SJSA1 (cell line): Measurements from ENCODE around the gene NAPG. TPM values are rescaled to one million over a fixed set of nuclear protein-coding genes. Genes with fewer than 3 reads are reported as not detected.
A peak's percentile ranks its signal among the peaks of the same experiment; 100 is the strongest.

Experiments
- DNase-seq, 2 experiments: peaks; one replicate each; pipeline ENCODE4 v3.0.0-alpha.2; 2015 to 2020; ENCODE audit warnings: low spot score in 2 of 2, low read depth in 1 of 2
- H3K27ac ChIP-seq: fragments of 250-450 bp; sonication (Bioruptor Pico); 2 replicates; pipeline ENCODE4 v1.5.1; 2020; ENCODE audit warnings: mild to moderate bottlenecking, moderate library complexity
- H3K27me3 ChIP-seq: fragments of 250-450 bp; sonication (Bioruptor Pico); replicated peaks from 2 replicates; pipeline ENCODE4 v1.5.1; 2020; ENCODE audit warnings: mild to moderate bottlenecking, moderate library complexity
- H3K36me3 ChIP-seq: fragments of 250-450 bp; sonication (Bioruptor Pico); 2 replicates; pipeline ENCODE4 v1.5.1; 2020; ENCODE audit warnings: mild to moderate bottlenecking
- H3K4me1 ChIP-seq: fragments of 250-450 bp; sonication (Bioruptor Pico); replicated peaks from 2 replicates; pipeline ENCODE4 v1.6.1; 2021; ENCODE audit warnings: mild to moderate bottlenecking
- H3K4me3 ChIP-seq: fragments of 250-450 bp; sonication (Bioruptor Pico); 2 replicates; pipeline ENCODE4 v1.5.1; 2020; ENCODE audit warnings: mild to moderate bottlenecking
- H3K9me3 ChIP-seq: fragments of 250-450 bp; sonication (Bioruptor Pico); replicated peaks from 2 replicates; pipeline ENCODE4 v1.5.1; 2020; ENCODE audit warnings: mild to moderate bottlenecking
- total RNA-seq: library from RNA; depleted of rRNA; stranded (reverse); fragments of >200 nt; shearing (Covaris generic); gene quantifications from 2 replicates; pipeline ENCODE4 v1.2.3, GENCODE V29; 2014; rRNA removed

The NAPG gene
- 56.7 and 62.4 TPM in 2 replicates for total RNA-seq

DNA sequence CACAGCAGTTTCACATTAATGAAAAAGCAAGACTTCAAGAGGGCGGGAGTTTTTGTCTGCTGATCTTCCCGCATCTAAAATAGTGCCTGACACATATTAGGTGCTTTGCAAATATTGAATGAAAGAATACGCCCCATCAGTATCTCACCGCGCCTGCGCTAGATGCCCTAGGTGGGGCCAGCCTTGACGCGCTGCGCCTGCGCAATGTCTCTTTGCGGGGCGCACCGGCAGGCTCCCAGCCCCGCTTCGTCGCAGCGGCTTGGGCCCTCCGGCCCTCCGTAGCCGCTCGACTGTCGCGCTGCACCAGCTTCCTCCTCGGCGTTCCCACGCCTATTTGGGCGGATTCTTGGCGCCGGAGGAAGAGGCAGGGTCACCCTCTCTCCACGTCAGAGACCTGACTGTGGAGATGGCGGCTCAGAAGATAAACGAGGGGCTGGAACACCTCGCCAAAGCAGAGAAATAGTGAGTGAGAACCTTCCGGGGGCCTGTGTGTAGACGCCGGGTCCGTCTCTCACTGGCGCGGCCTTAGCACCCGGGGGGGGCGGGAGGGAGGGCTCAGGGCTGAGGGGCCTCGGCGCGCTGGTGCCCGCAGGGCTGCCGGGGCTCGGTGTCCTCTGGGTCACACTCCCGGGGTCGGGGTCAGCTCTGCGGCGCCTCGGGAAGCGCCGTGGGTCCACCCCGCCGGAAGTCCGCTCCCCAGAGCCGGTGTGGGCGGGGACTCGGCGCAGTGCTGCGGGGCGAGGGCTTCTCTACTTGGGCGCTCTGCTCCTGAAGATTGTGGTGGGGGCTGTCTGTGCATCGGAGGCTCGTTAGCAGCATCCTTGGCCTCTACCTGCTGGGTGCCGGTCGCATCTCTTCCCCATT lies at the start of gene NAPG:
NAPG (plus strand) TSS at position 331 of the 864 bp plus-strand sequence; CDS start at position 407, 76 bp downstream.
- no peaks in the 10 kb centered on the region for H3K27me3 ChIP-seq
- H3K4me3 ChIP-seq, result peak within 1 kb of the TSS; percentile 64
- peak within 1 kb of the TSS; percentile 79 for H3K27ac ChIP-seq
- peaks cover 4% of the 10 kb centered on the region; the same call in 1 of the 2 replicates for H3K36me3 ChIP-seq
- H3K4me1 ChIP-seq, result peaks cover 12% of the 10 kb centered on the region
- no peaks in the 10 kb centered on the region for H3K9me3 ChIP-seq
- DNase-seq, result peak; percentile 90 to 91

DNA sequence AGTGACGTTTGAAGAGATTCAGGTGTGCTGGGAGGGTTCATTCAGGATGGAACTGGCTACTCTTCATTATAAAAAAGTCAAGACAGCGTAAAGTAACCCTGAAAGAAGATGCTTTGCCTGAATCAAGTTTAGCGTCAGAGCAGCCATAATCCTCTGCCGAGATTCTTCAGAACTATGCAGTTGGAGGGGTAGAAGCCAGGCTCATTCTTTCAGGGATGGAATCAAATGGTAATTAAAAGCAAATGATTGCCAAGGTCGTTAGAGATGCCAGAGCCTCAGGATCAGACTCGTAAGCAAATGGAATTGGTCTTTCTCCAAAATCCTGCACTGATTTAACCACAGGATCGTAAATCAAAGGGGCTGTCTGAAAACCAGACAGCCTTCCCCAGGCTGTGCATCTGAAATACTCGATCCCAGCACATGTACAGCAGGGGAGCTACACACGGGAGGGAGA lies 49.5 kb upstream of the NAPG start:
- DNase-seq, result no peak
- no peak overlapping the region for H3K4me3 ChIP-seq
- no peak overlapping the region for H3K27ac ChIP-seq
- peaks cover 21% of the 10 kb centered on the region; the same call in 1 of the 2 replicates for H3K27me3 ChIP-seq
- no peaks in the 10 kb centered on the region for H3K4me1 ChIP-seq
- no peaks in the 10 kb centered on the region for H3K36me3 ChIP-seq
- no peaks in the 10 kb centered on the region for H3K9me3 ChIP-seq

DNA sequence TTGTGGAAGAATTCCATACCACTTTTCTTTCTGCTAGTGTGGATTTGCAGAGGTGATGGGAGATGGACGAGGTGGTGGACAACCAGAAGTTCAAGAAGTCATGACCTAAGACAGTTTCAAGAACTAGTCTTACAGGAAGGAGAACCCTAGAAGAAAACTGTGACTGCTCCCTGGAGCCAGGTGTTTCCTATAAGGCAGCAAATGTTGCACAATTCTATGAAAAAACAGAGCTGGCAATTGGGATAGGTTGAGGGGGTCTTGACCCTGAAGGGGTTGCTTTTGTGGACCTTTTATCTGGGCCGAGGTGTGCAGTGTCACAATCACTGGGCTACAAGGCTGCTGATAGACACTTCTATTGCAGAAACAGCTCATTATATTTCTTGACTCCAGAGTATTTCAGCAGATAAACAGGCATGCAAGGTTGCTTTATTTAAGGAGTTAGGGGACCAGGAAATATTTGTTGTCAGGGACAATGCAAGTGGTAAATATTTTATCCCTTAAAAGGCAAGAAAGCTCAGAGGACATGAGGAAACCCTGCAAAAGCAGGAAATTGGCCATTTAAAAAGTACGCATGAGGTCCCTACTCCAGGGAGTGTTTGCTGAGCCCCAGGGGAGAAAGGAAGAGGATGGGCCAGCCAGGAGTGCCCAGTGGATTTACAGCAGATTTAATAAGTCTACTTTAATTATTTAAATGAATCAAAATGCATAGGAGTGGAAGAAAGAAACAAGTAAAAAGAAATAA lies 48.5 kb upstream of the NAPG start:
- no peaks in the 10 kb centered on the region for H3K4me1 ChIP-seq

DNA sequence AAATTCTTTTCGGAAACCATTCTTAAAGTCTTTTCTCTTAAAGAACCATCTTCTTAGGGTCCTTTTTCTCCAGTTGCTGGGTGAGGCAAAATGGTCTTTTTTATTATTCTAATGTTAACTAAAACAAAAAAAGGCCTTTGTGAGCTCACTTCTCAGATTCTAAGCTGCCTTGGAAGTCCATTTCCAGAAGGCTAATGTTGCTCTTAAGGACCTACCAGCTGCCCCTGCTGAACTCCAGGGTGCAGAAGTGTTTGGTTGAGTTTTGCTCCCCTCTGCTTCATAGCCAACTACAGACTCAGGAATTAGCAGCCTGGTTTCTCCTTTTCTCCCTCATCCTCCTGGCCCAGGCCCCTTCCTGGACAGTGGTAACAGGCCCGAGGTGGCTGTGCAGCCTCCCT lies 48.0 kb upstream of the NAPG start:
- Histone ChIP-seq H3K27ac (no peak overlapping the region), H3K4me1 (no peaks in the 10 kb centered on the region), H3K4me3 (no peak overlapping the region), H3K27me3 (peaks cover 21% of the 10 kb centered on the region; the same call in 1 of the 2 replicates), H3K9me3 (no peaks in the 10 kb centered on the region), H3K36me3 (no peaks in the 10 kb centered on the region)
- DNase-seq, result no peak

More for the DNA sequence above, 48.5 kb upstream of the NAPG start:
- Histone ChIP-seq H3K27me3 (peaks cover 21% of the 10 kb centered on the region; the same call in 1 of the 2 replicates), H3K36me3 (no peaks in the 10 kb centered on the region), H3K27ac (no peak overlapping the region), H3K4me3 (no peak overlapping the region), H3K9me3 (no peaks in the 10 kb centered on the region)
- no peak for DNase-seq

DNA sequence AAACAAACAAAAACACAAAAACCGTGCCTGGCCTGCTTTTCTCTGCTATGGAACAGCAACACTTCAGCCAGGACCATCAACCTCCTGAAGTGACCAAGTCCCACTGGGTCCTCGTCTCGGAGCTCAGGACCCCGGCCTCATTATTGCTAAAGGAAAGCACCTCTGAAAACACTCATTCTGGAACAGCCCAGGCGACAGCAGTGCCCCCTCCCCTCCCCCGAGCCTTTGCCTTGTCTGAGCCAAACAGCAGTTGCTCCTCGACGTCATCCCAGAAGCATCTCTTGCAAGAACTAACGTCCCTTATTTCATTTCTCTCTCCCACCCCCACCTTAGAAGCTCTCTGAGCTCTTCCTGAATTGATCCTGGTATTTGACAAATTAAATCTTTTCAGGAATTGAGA lies 44.0 kb upstream of the NAPG start:
- Histone ChIP-seq H3K4me1 (no peaks in the 10 kb centered on the region), H3K4me3 (no peak overlapping the region), H3K27me3 (peaks cover 9% of the 10 kb centered on the region; the same call in 1 of the 2 replicates), H3K9me3 (no peaks in the 10 kb centered on the region), H3K27ac (no peak overlapping the region), H3K36me3 (no peaks in the 10 kb centered on the region)
- DNase-seq, result no peak

DNA sequence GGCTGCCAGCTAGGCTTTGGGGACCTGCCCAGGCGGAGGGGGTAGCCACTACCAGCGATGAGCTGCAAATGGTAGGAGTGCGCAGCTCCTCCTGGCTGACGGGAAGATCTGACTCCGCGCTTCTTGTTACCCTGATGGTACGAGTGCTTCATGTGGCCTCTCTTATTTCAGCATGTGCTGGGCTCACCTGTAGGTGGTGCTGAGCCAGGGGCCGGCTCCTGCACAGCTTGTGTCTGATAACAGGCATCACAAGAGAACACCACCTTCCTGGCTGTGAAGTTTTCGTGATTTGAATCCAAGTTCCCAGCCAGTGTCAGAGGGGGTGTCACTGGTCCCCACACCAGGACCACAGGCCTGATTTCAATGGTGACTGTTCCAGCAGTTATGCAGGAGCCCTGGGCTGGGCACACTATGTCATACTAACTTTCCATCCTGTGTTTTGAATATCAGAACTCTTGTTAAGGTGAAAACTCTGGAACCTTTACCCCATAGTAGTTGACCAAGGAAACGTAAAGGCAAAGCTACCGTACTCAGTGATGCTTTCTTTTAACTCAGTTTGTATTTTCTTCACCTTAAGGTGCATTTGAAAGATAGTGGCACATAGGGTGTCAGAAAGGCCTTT lies 43.4 kb upstream of the NAPG start:
- Histone ChIP-seq H3K36me3 (no peaks in the 10 kb centered on the region), H3K27ac (no peak overlapping the region), H3K4me3 (no peak overlapping the region), H3K4me1 (no peaks in the 10 kb centered on the region), H3K27me3 (0 out of 2 replicates have a peak, but pooled peaks cover 9% of the 10 kb centered on the region), H3K9me3 (no peaks in the 10 kb centered on the region)
- no peak for DNase-seq

DNA sequence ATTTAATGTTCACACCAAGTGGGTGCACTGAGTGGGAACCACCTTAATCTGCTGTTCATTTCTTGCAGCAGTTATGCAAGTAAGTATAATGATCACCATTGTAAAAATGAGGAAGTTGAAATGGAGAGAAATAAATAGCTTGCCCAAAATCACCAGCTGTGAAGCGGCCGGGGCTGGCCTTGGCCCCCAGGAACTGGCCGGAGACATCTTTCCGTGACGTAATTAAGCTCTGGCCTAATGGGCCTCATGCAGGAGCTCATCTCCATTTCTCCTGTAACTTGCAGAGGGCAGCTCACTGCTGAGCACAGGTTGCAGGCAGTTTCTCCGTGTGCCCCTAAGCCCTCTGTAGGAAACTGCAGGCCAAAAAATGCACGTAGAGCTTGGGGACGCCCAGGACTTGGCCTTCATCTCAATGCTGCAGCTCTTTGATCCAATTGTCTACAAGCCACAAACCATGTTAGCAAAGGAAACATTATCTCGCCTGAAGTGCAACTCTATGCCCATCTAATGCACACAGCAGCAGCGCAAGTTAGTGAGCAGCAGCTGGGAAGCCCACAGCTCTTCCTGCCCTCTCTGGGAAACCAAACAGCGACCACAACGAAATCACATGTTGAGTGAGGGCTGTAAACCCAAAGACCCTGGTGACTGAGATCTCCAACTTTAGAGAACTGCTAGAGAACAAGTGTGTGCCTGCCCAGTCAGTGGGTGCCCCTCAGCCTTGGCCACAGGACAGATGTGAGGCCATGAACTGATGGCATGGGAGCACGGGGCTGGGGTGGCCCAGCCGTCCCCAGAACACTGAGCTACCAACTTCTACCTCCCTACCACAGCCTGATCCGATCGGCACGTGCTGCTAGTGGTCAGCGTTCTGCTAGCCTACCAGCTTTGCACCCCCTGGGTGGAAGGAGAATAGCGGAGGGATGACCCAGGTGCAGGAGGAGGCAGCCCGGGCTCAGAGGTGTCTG lies 42.6 kb upstream of the NAPG start:
- Histone ChIP-seq H3K4me1 (no peaks in the 10 kb centered on the region), H3K27me3 (0 out of 2 replicates have a peak, but pooled peaks cover 7% of the 10 kb centered on the region), H3K27ac (no peak overlapping the region), H3K36me3 (no peaks in the 10 kb centered on the region), H3K4me3 (no peak overlapping the region), H3K9me3 (no peaks in the 10 kb centered on the region)
- DNase-seq, result no peak

DNA sequence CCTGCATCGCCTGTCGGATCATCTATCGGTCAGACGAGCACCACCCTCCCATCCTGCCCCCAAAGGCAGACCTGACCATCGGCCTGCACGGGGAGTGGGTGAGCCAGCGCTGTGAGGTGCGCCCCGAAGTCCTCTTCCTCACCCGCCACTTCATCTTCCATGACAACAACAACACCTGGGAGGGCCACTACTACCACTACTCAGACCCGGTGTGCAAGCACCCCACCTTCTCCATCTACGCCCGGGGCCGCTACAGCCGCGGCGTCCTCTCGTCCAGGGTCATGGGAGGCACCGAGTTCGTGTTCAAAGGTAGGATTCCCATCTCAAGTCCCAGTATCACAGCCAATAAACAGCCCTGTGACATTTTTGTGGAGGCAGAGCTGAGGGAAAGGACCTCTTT lies 40.4 kb upstream of the NAPG start:
- no peaks in the 10 kb centered on the region for H3K4me1 ChIP-seq
- no peaks in the 10 kb centered on the region for H3K36me3 ChIP-seq
- no peak overlapping the region for H3K4me3 ChIP-seq
- no peak overlapping the region for H3K27ac ChIP-seq
- DNase-seq, result no peak
- H3K27me3 ChIP-seq, result 0 out of 2 replicates have a peak, but pooled peaks cover 4% of the 10 kb centered on the region
- H3K9me3 ChIP-seq, result no peaks in the 10 kb centered on the region

DNA sequence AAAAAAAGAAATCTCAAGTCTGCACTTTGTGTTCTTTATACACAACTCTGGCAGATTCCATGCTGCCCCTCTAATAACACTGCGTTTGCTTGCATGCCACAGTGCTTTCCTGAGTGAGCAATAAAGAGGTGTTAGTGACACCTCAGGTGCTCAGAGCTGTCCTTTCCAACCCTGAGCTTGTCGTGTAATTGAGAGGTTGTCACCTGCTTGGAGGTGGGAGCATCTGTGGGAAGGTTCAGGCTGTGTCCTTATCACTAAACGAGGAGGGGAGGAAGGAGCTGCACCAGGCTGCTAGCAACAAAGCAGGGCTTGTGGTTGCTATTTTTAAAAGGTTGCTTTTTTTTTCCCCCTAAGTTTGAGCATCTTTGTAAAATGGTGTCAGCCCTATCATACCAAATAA lies 39.5 kb upstream of the NAPG start:
- H3K4me3 ChIP-seq, result no peak overlapping the region
- H3K27ac ChIP-seq, result no peak overlapping the region
- H3K9me3 ChIP-seq, result no peaks in the 10 kb centered on the region
- no peaks in the 10 kb centered on the region for H3K4me1 ChIP-seq
- no peaks in the 10 kb centered on the region for H3K27me3 ChIP-seq
- DNase-seq, result no peak
- H3K36me3 ChIP-seq, result no peaks in the 10 kb centered on the region

DNA sequence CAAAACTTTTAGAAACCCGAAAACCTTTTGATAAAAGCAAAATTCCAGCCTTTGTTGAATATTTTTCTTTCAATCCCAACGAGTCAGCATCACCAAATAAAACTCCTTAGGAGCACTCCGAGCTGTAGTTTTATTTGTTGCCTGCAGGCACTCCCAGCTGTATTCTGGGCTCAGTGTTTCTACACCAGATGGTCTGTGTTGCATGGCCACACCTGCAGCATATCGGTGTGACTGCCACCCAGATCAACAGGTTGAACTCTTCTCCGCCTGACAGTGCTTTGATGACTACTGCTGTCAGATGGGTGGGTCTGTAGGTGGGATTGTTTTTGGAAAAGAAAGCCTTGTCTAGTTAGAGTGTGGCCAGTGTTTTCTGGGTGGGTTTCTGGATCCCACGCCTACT lies 38.7 kb upstream of the NAPG start:
- no peak overlapping the region for H3K27ac ChIP-seq
- no peaks in the 10 kb centered on the region for H3K4me1 ChIP-seq
- no peak for DNase-seq
- no peaks in the 10 kb centered on the region for H3K27me3 ChIP-seq
- H3K9me3 ChIP-seq, result no peaks in the 10 kb centered on the region
- H3K36me3 ChIP-seq, result no peaks in the 10 kb centered on the region
- H3K4me3 ChIP-seq, result no peak overlapping the region

DNA sequence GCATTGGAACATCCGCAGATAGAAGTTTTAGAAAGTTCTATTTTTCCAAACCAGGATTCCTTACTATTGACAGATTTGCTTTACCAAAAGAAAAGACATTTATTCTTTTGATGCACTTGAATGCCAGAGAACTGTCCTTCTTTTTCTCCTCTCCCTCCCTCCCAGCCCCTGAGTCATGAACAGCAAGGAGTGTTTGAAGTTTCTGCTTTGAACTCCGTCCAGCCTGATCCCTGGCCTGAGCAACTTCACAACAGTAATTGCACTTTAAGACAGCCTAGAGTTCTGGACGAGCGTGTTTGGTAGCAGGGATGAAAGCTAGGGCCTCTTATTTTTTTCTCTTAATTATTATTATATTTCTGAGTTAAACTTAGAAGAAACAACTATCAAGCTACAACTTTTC lies 37.8 kb upstream of the NAPG start:
- no peak overlapping the region for H3K4me3 ChIP-seq
- DNase-seq, result no peak

DNA sequence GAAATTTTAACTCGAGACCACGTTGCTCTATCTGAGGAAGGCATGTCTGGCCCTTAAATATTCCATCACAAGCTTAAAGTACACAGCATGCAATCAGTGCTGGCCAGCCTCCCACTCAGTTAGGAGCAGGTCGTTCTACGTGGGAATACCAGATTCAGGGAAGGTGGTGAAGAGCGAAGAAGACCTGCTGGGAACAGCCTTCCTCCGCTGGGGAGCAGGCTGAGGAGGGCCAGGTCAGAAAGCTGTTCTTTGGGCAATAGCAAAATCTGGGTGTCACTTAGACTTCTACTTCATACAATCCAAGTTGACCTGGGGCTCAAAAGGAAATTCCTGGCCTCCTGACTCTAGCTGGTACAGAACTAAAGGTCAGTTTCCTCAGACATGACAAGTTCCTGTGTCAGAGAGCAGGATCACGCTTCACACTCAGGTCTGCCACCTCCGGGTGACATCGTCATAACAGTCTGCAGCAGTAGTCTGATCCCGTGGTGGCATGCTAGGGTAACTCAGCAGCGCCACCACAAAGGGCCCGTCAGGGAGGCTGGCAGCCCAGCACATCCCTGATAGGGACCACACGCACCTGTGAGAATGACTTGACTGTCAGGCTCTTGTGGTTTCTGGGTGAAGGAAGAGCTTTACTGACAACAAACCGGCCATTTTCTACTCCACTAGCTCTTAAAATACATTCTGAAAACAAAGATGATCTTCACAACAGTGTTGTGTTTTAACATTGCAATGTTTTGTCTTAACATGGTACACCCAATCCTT lies 35.2 kb upstream of the NAPG start:
- H3K4me3 ChIP-seq, result no peak overlapping the region
- H3K4me1 ChIP-seq, result no peaks in the 10 kb centered on the region
- no peak overlapping the region for H3K27ac ChIP-seq
- no peak for DNase-seq
- H3K9me3 ChIP-seq, result no peaks in the 10 kb centered on the region
- H3K27me3 ChIP-seq, result no peaks in the 10 kb centered on the region
- H3K36me3 ChIP-seq, result no peaks in the 10 kb centered on the region

More for the DNA sequence above, 37.8 kb upstream of the NAPG start:
- H3K4me1 ChIP-seq, result no peaks in the 10 kb centered on the region
- H3K36me3 ChIP-seq, result no peaks in the 10 kb centered on the region
- no peak overlapping the region for H3K27ac ChIP-seq
- H3K9me3 ChIP-seq, result no peaks in the 10 kb centered on the region
- no peaks in the 10 kb centered on the region for H3K27me3 ChIP-seq
